Astrocyte (in vitro differentiated cells and primary cell): ENCODE results near the gene RBM47.

ENCODE experiments used
- CTCF ChIP-seq: IDR thresholded peaks from 2 replicates; pipeline ENCODE4 v1.5.1; 2011; ENCODE audit warnings: low read depth, mild to moderate bottlenecking, inconsistent platforms, low read length, moderate library complexity; ENCODE audit not compliant: insufficient read depth
- EZH2 ChIP-seq: IDR thresholded peaks from 2 replicates; pipeline ENCODE4 v1.6.1; 2012; ENCODE audit warnings: mild to moderate bottlenecking, low read length, inconsistent platforms; ENCODE audit not compliant: insufficient read depth

- TF ChIP-seq EZH2 (no peak), CTCF (no peak)
Observed at GRCh38 chr4:40648742-40649281, 19.1 kb upstream of the RBM47 start.
